GM23338 (cell line): ENCODE results near the gene CFAP298. TPM values are rescaled to one million over a fixed set of nuclear protein-coding genes. Genes with fewer than 3 reads are reported as not detected.

Experiments used
- ATAC-seq: fragments of 200-7000 bp; cut with Tn5 transposase; 3 replicates; pipeline ENCODE4 v1.9.1; 2020
- DNase-seq: peaks from one replicate; pipeline ENCODE4 v3.0.0-alpha.2; 2015; ENCODE audit warnings: low spot score
- H2AFZ ChIP-seq: fragments of 200-600 bp; sonication (generic); 2 replicates; pipeline ENCODE4 v1.8.0; 2016; ENCODE audit warnings: antibody characterized with exemption, mild to moderate bottlenecking, moderate library complexity
- H3F3A ChIP-seq: fragments of 200-600 bp; sonication (generic); replicated peaks from 2 replicates; pipeline ENCODE4 v1.8.0; 2017; ENCODE audit warnings: antibody characterized with exemption, mixed run types, low read depth
- H3K27ac ChIP-seq: fragments of 200-600 bp; sonication (generic); 2 replicates; pipeline ENCODE4 v1.6.1; 2016; ENCODE audit warnings: low read depth
- H3K27me3 ChIP-seq: fragments of 200-600 bp; sonication (generic); 2 replicates; pipeline ENCODE4 v1.8.0; 2016; ENCODE audit warnings: mild to moderate bottlenecking, mixed run types, moderate library complexity; ENCODE audit not compliant: insufficient read depth
- H3K36me3 ChIP-seq: fragments of 200-600 bp; sonication (generic); 2 replicates; pipeline ENCODE4 v1.8.0; 2016; ENCODE audit warnings: mild to moderate bottlenecking; ENCODE audit not compliant: insufficient read depth
- H3K4me1 ChIP-seq: fragments of 200-600 bp; sonication (generic); 2 replicates; pipeline ENCODE4 v1.8.0; 2016; ENCODE audit warnings: mild to moderate bottlenecking, moderate library complexity; ENCODE audit not compliant: insufficient read depth
- H3K4me2 ChIP-seq: fragments of 200-600 bp; sonication (generic); 2 replicates; pipeline ENCODE4 v1.7.1; 2017; ENCODE audit warnings: mixed run types
- H3K4me3 ChIP-seq: fragments of 200-600 bp; sonication (generic); 2 replicates; pipeline ENCODE4 v1.6.1; 2016; ENCODE audit warnings: mixed run types
- H3K79me2 ChIP-seq: fragments of 200-600 bp; sonication (generic); replicated peaks from 2 replicates; pipeline ENCODE4 v1.8.0; 2017; ENCODE audit warnings: mild to moderate bottlenecking; ENCODE audit not compliant: insufficient read depth
- H3K9me2 ChIP-seq: fragments of 200-600 bp; sonication (generic); 2 replicates; pipeline ENCODE4 v1.8.0; 2017; ENCODE audit not compliant: insufficient read depth
- H4K20me1 ChIP-seq: fragments of 200-600 bp; sonication (generic); replicated peaks from 2 replicates; pipeline ENCODE4 v1.8.0; 2017; ENCODE audit warnings: mild to moderate bottlenecking; ENCODE audit not compliant: insufficient read depth
- H3K27ac Mint-ChIP-seq: 2 replicates; pipeline ENCODE4 v1.8.0; 2020; ENCODE audit warnings: inconsistent platforms, mild to moderate bottlenecking, moderate library complexity, mixed read lengths
- H3K27me3 Mint-ChIP-seq: 3 replicates; pipeline ENCODE4 v1.8.0; 2022; ENCODE audit warnings: low read depth, mild to moderate bottlenecking, moderate library complexity, mixed read lengths, inconsistent platforms; ENCODE audit not compliant: insufficient read depth, poor library complexity
- H3K36me3 Mint-ChIP-seq: 3 replicates; pipeline ENCODE4 v1.8.0; 2021; ENCODE audit warnings: low read depth, mild to moderate bottlenecking, inconsistent platforms, moderate library complexity, mixed read lengths
- H3K4me1 Mint-ChIP-seq: 3 replicates; pipeline ENCODE4 v1.8.0; 2020; ENCODE audit warnings: mild to moderate bottlenecking, inconsistent platforms, mixed read lengths
- H3K4me3 Mint-ChIP-seq: 3 replicates; pipeline ENCODE4 v1.8.0; 2021; ENCODE audit warnings: moderate library complexity, mild to moderate bottlenecking, inconsistent platforms, mixed read lengths
- H3K9me3 Mint-ChIP-seq: 3 replicates; pipeline ENCODE4 v1.8.0; 2020; ENCODE audit warnings: moderate library complexity, mild to moderate bottlenecking, inconsistent platforms, mixed read lengths
- CREB1 ChIP-seq: fragments of 250-450 bp; sonication (Bioruptor Pico); IDR thresholded peaks from 2 replicates; pipeline ENCODE4 v1.5.0; 2020; ENCODE audit warnings: low read depth, mild to moderate bottlenecking, moderate library complexity
- CTCF ChIP-seq, 2 experiments: fragments of 200-600 bp in 1 of 2; sonication (generic) in 1 of 2; conservative IDR thresholded peaks; 2 replicates each; pipeline versions ENCODE4 v1.5.1 to v1.6.1; 2016 to 2017; ENCODE audit warnings: antibody characterized with exemption in 2 of 2, low read depth in 2 of 2, mild to moderate bottlenecking in 2 of 2, moderate library complexity in 1 of 2
- EZH2 ChIP-seq: fragments of 200-600 bp; sonication (generic); IDR thresholded peaks from one replicate; pipeline ENCODE4 v1.8.0; 2017; ENCODE audit warnings: antibody characterized with exemption, mild to moderate bottlenecking, low read depth; ENCODE audit not compliant: unreplicated experiment
- EZH2phosphoT487 ChIP-seq: fragments of 200-600 bp; sonication (generic); IDR thresholded peaks from one replicate; pipeline ENCODE4 v1.8.1; 2018; ENCODE audit warnings: antibody characterized with exemption; ENCODE audit not compliant: unreplicated experiment
- JUNB ChIP-seq: IDR thresholded peaks from one replicate; pipeline ENCODE4 v1.6.1; 2016; ENCODE audit warnings: antibody characterized with exemption; ENCODE audit not compliant: unreplicated experiment
- NANOG ChIP-seq: IDR thresholded peaks from 2 replicates; pipeline ENCODE4 v1.6.1; 2016; ENCODE audit warnings: antibody characterized with exemption, borderline replicate concordance
- POLR2AphosphoS5 ChIP-seq: IDR thresholded peaks from 2 replicates; pipeline ENCODE4 v1.6.1; 2016; ENCODE audit warnings: antibody characterized with exemption, low read depth
- STAT1 ChIP-seq: IDR thresholded peaks from one replicate; pipeline ENCODE4 v1.6.1; 2016; ENCODE audit warnings: antibody characterized with exemption; ENCODE audit not compliant: unreplicated experiment
- ZNF114 ChIP-seq: fragments of 250-450 bp; sonication (Bioruptor Pico); IDR thresholded peaks from 2 replicates; pipeline ENCODE4 v1.5.0; 2020; ENCODE audit warnings: mild to moderate bottlenecking, moderate library complexity
- ZNF331 ChIP-seq: fragments of 250-450 bp; sonication (Bioruptor Pico); IDR thresholded peaks from 2 replicates; pipeline ENCODE4 v1.5.0; 2020; ENCODE audit warnings: low read depth, mild to moderate bottlenecking, moderate library complexity
- ZNF462 ChIP-seq: fragments of 250-450 bp; sonication (Bioruptor Pico); IDR thresholded peaks from 2 replicates; pipeline ENCODE4 v1.5.0; 2020; ENCODE audit warnings: mild to moderate bottlenecking, moderate library complexity
- polyA plus RNA-seq: library from polyadenylated mRNA; unstranded; fragments of >200 nt; fragmentation: Nextera tagmentation; extraction: Ambion mirVana; gene quantifications from 2 replicates; pipeline ENCODE4 v1.2.1, GENCODE V29; 2016
- total RNA-seq: library from RNA; depleted of rRNA; stranded (reverse); fragments of >200 nt; shearing (Covaris generic); gene quantifications from 2 replicates; pipeline ENCODE4 v1.2.3, GENCODE V29; 2014
- TF ChIP-seq, protein P1 (sequence below): IDR thresholded peaks from one replicate; pipeline ENCODE4 v1.6.1; 2018; ENCODE audit warnings: antibody characterized with exemption; ENCODE audit not compliant: unreplicated experiment
- TF ChIP-seq, protein P2 (sequence below): IDR thresholded peaks from 2 replicates; pipeline ENCODE4 v1.6.1; 2016; ENCODE audit warnings: antibody characterized with exemption

Gene CFAP298
- total and polyA plus RNA-seq, 2 experiments from 2014 or later = 46.6 to 157 TPM

DNA sequence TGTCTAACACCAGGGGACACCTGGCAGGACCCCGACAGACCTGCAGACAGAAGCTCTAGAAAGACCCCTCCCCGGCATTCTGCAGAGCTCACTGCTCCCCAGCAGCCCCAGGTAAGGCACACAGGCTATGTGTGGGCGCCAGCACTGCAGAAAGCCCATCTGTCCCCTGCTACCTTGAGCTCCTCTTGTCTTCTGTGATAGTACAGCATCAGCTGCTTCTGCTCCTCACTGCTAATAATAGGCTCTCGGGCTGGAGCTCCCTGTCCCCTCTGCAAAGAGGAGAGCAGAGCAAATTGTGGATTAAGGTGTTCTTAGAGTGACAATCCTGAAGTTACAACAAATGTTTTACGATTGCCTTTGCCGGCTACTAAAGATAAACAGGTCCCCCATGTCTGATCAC is 10.1 kb downstream of the CFAP298 start:
- Histone ChIP-seq H3K36me3 (peaks cover 32% of the 10 kb centered on the region), H3K4me2 (no peak overlapping the region), H3K4me3 (no peak overlapping the region), H3K4me1 (peaks cover 46% of the 10 kb centered on the region), H4K20me1 (peaks cover 13% of the 10 kb centered on the region), H3K27me3 (no peaks in the 10 kb centered on the region), H2AFZ (no peak overlapping the region), H3F3A (peaks cover 36% of the 10 kb centered on the region), H3K27ac (0 out of 2 replicates have a peak overlapping the region, but pooled peaks have one; percentile 41), H3K79me2 (no peaks in the 10 kb centered on the region; the same call in 1 of the 2 replicates), H3K9me2 (no peaks in the 10 kb centered on the region)
- Mint-ChIP-seq H3K27me3 (peaks cover 13% of the 10 kb centered on the region), H3K9me3 (no peaks in the 10 kb centered on the region), H3K4me3 (no peak overlapping the region; the same call in 2 of the 3 replicates), H3K4me1 (peaks cover 68% of the 10 kb centered on the region), H3K36me3 (peaks cover 87% of the 10 kb centered on the region), H3K27ac (peak overlapping the region; percentile 76)
- ATAC-seq = no peak
- no peak for DNase-seq
- TF ChIP-seq NANOG (no peak), JUNB (no peak), POLR2AphosphoS5 (no peak), CTCF (conservative IDR thresholded peaks at IDR 0.05; ENCODE audit: low read depth in 2 of 2) (no peak), ZNF114 (CRISPR knock-in tag) (no peak), CREB1 (no peak), ZNF462 (no peak), EZH2phosphoT487 (no peak), EZH2 (no peak), ZNF331 (no peak), STAT1 (no peak)
- TF ChIP-seq, protein P1, sequence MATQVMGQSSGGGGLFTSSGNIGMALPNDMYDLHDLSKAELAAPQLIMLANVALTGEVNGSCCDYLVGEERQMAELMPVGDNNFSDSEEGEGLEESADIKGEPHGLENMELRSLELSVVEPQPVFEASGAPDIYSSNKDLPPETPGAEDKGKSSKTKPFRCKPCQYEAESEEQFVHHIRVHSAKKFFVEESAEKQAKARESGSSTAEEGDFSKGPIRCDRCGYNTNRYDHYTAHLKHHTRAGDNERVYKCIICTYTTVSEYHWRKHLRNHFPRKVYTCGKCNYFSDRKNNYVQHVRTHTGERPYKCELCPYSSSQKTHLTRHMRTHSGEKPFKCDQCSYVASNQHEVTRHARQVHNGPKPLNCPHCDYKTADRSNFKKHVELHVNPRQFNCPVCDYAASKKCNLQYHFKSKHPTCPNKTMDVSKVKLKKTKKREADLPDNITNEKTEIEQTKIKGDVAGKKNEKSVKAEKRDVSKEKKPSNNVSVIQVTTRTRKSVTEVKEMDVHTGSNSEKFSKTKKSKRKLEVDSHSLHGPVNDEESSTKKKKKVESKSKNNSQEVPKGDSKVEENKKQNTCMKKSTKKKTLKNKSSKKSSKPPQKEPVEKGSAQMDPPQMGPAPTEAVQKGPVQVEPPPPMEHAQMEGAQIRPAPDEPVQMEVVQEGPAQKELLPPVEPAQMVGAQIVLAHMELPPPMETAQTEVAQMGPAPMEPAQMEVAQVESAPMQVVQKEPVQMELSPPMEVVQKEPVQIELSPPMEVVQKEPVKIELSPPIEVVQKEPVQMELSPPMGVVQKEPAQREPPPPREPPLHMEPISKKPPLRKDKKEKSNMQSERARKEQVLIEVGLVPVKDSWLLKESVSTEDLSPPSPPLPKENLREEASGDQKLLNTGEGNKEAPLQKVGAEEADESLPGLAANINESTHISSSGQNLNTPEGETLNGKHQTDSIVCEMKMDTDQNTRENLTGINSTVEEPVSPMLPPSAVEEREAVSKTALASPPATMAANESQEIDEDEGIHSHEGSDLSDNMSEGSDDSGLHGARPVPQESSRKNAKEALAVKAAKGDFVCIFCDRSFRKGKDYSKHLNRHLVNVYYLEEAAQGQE = no peak
- TF ChIP-seq, protein P2, sequence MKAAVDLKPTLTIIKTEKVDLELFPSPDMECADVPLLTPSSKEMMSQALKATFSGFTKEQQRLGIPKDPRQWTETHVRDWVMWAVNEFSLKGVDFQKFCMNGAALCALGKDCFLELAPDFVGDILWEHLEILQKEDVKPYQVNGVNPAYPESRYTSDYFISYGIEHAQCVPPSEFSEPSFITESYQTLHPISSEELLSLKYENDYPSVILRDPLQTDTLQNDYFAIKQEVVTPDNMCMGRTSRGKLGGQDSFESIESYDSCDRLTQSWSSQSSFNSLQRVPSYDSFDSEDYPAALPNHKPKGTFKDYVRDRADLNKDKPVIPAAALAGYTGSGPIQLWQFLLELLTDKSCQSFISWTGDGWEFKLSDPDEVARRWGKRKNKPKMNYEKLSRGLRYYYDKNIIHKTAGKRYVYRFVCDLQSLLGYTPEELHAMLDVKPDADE = no peak
